ENCODE measurements around the gene AP2A1. TPM values are rescaled to one million over a fixed set of nuclear protein-coding genes. Genes with fewer than 3 reads are reported as not detected.

The AP2A1 gene
- total RNA-seq, 4 donors from 2014 or later, result 69.9 to 103 (median 76.1) TPM

DNA sequence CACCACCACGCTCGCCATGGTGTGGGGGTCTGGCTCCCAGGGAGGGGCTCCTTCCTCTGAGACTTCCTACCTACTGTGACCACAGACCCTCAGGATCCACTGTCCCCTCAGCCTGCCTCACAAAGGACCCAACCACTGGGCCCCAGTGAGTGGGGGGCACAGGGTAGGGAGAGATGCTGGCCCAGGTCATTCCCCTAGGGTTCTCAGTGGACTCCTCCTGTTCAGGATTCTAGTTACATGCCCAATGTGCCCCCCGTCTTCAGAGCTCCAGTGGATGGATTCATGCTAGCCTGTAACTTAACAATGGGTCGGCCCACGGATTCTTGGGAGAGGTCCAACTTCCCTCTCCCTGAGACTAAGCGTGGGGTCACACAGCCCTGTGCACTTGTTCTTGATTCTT lies 3.6 kb upstream of the AP2A1 start, which contains the start of gene TSKS:
Gene TSKS, minus strand, starts transcription at position 77 of the 400 bp plus-strand sequence. Its CDS starts 59 bp downstream, at position 18.
- Histone ChIP-seq H3K9me3 (no peaks in the 10 kb centered on the region), H3K36me3 (no peaks in the 10 kb centered on the region), H3K4me1 (peaks cover 0 to 24% (median 9%) of the 10 kb centered on the region in 3 donors), H3K4me3 (no peak within 1 kb of the TSS), H3K27ac (no peak within 1 kb of the TSS), H3K27me3 (peaks cover 4% of the 10 kb centered on the region)
- TF ChIP-seq POLR2A (IDR thresholded peaks at IDR 0.05) (no peak), EP300 (IDR thresholded peaks at IDR 0.05) (no peak), POLR2AphosphoS5 (IDR thresholded peaks at IDR 0.05) (no peak)
- TF ChIP-seq, protein P1, sequence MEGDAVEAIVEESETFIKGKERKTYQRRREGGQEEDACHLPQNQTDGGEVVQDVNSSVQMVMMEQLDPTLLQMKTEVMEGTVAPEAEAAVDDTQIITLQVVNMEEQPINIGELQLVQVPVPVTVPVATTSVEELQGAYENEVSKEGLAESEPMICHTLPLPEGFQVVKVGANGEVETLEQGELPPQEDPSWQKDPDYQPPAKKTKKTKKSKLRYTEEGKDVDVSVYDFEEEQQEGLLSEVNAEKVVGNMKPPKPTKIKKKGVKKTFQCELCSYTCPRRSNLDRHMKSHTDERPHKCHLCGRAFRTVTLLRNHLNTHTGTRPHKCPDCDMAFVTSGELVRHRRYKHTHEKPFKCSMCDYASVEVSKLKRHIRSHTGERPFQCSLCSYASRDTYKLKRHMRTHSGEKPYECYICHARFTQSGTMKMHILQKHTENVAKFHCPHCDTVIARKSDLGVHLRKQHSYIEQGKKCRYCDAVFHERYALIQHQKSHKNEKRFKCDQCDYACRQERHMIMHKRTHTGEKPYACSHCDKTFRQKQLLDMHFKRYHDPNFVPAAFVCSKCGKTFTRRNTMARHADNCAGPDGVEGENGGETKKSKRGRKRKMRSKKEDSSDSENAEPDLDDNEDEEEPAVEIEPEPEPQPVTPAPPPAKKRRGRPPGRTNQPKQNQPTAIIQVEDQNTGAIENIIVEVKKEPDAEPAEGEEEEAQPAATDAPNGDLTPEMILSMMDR (IDR thresholded peaks at IDR 0.05), result no peak
- ATAC-seq, result no peak
- 50% methylated on average over 3 of the region's 6 CpGs; no CpG with 5 or more reads in 1 of the 2 donors for WGBS, 2 donors (ENCODE audit: low coverage in 1 of 2)

GRCh38 chr19:49764341-49764740 lies 2.5 kb upstream of the AP2A1 start:
- 93% methylated on average over 8 of the region's 8 CpGs; no CpG with 5 or more reads in 1 of the 2 donors for WGBS, 2 donors (ENCODE audit: low coverage in 1 of 2)
- no peak for ATAC-seq
- H3K36me3 ChIP-seq, result no peaks in the 10 kb centered on the region
- H3K9me3 ChIP-seq, result no peaks in the 10 kb centered on the region
- H3K4me1 ChIP-seq, result peaks cover 3 to 35% (median 20%) of the 10 kb centered on the region in 3 donors
- H3K4me3 ChIP-seq, result no peak overlapping the region
- H3K27me3 ChIP-seq, result no peaks in the 10 kb centered on the region
- TF ChIP-seq POLR2A (IDR thresholded peaks at IDR 0.05) (no peak), POLR2AphosphoS5 (IDR thresholded peaks at IDR 0.05) (no peak), EP300 (IDR thresholded peaks at IDR 0.05) (no peak)
- TF ChIP-seq, protein P1 (IDR thresholded peaks at IDR 0.05), result no peak
- H3K27ac ChIP-seq, result peak overlapping the region in 3 of 4 donors; percentile 51 to 88 (median 87)

- Histone ChIP-seq H3K36me3 (no peaks in the 10 kb centered on the region), H3K4me3 (peak overlapping the region; percentile 72 to 90), H3K4me1 (peaks cover 3 to 48% (median 21%) of the 10 kb centered on the region in 3 donors), H3K27me3 (no peaks in the 10 kb centered on the region), H3K9me3 (no peaks in the 10 kb centered on the region), H3K27ac (peak overlapping the region; percentile 85 to 93 (median 91))
- 2 to 13% methylated on average over 6 to 10 of the region's 53 CpGs for WGBS, 2 donors (ENCODE audit: low coverage in 1 of 2)
- TF ChIP-seq POLR2AphosphoS5 (IDR thresholded peaks at IDR 0.05) (peak; percentile 77), POLR2A (IDR thresholded peaks at IDR 0.05) (peak; percentile 31 to 48), EP300 (IDR thresholded peaks at IDR 0.05) (no peak)
- TF ChIP-seq, protein P1 (IDR thresholded peaks at IDR 0.05), result peak in 2 of 4 experiments; percentile 13
- peak; percentile 94 for ATAC-seq
These were observed 533 bp upstream of the AP2A1 start for GRCh38 chr19:49766007-49766929.

DNA sequence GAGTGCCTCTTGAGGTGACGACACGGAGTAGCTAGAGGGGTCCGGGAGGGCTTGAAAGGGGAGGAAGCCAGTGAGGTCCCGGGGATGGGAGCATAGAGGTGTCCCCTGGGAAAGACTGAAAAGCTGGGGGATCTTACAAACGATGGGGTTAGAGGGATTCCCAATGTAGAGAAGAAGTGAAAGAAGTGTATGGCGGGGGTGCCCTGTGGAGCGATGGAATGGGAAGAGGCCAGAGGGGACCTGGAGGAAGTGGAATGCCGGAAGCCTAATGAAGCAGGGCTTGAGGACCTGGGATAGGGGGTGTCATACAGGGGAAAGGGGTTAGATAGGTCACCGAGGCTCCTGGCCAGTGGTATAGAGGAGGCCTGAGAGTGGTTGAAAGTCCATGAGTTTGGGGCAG lies 580 bp downstream of the AP2A1 start:
- ATAC-seq, result no peak
- TF ChIP-seq POLR2A (IDR thresholded peaks at IDR 0.05) (no peak), POLR2AphosphoS5 (IDR thresholded peaks at IDR 0.05) (no peak), EP300 (IDR thresholded peaks at IDR 0.05) (no peak)
- TF ChIP-seq, protein P1 (IDR thresholded peaks at IDR 0.05), result no peak
- WGBS, 2 donors (ENCODE audit: low coverage in 1 of 2), result 0 to 3% methylated on average over 9 of the region's 9 CpGs
- Histone ChIP-seq H3K27me3 (no peaks in the 10 kb centered on the region), H3K9me3 (no peaks in the 10 kb centered on the region), H3K36me3 (peaks cover 0 to 7% of the 10 kb centered on the region in 2 donors), H3K4me1 (peaks cover 3 to 50% (median 21%) of the 10 kb centered on the region in 3 donors), H3K27ac (peak overlapping the region; percentile 70 to 91 (median 88)), H3K4me3 (peak overlapping the region; percentile 72 to 90)

Measured in gastroesophageal sphincter (tissue), 4 donors.